OCI-LY7 (cell line): ENCODE measurements around the gene VDR.

Experiments
- CTCF ChIP-seq: fragments of 200-600 bp; sonication (generic); conservative IDR thresholded peaks from 2 replicates; pipeline ENCODE4 v1.5.1; 2014; ENCODE audit warnings: mild to moderate bottlenecking, antibody characterized with exemption, low read length, moderate library complexity, mixed read lengths
- EZH2phosphoT487 ChIP-seq: fragments of 200-600 bp; sonication (generic); IDR thresholded peaks from 2 replicates; pipeline ENCODE4 v1.6.1; 2018; ENCODE audit warnings: low read depth, borderline replicate concordance, mild to moderate bottlenecking, mixed run types, antibody characterized with exemption, low read length, moderate library complexity, mixed read lengths

GRCh38 chr12:47862167-47862750, 42.5 kb downstream of the VDR start:
- TF ChIP-seq CTCF (no peak), EZH2phosphoT487 (no peak)
